ENCODE data around the gene C3. TPM values are rescaled to one million over a fixed set of nuclear protein-coding genes. Genes with fewer than 3 reads are reported as not detected.

Gene C3
- polyA plus RNA-seq, 3 donors = 2.4 to 5.3 (median 3.2) TPM

GRCh38 chr19:6733338-6734095, 13.1 kb upstream of the C3 start:
- intact Hi-C loops (cut with micrococcal nuclease) = no loop called here
- H3K79me2 ChIP-seq (ENCODE audit: insufficient read depth, low read length) = peaks cover 14% of the 10 kb centered on the region
- H3K36me3 Mint-ChIP-seq = peaks cover 37 to 59% of the 10 kb centered on the region in 2 donors
- peaks cover 41 to 46% of the 10 kb centered on the region in 2 donors for H3K4me1 ChIP-seq (ENCODE audit: control insufficient read depth in 1 of 2, insufficient read depth in 2 of 2, low read length in 2 of 2)
- peaks cover 0 to 3% (median 0%) of the 10 kb centered on the region in 7 donors for H3K9me3 Mint-ChIP-seq
- DNase-seq = no peak
- no peak for TF ChIP-seq CTCF (IDR thresholded peaks at IDR 0.05)
- no peak overlapping the region for H3K27ac ChIP-seq (ENCODE audit: low read depth in 1 of 2, low read length in 2 of 2)
- H3K4me3 ChIP-seq (replicated peaks in 1 of 3; ENCODE audit: low read depth in 2 of 3, low read length in 3 of 3) = no peak overlapping the region
- H3K27me3 Mint-ChIP-seq (ENCODE audit: low read depth in 3 of 3) = peaks cover 0 to 2% (median 0%) of the 10 kb centered on the region in 3 donors
- H2AFZ ChIP-seq (ENCODE audit: insufficient read depth, low read depth, low read length, poor library complexity, severe bottlenecking) = no peak overlapping the region
- peaks cover 11% of the 10 kb centered on the region for H4K20me1 ChIP-seq (ENCODE audit: insufficient read depth, low read length)
- H3K4me3 Mint-ChIP-seq = no peak overlapping the region
- peaks cover 29 to 45% of the 10 kb centered on the region in 2 donors for H3K36me3 ChIP-seq (replicated peaks in 1 of 2; ENCODE audit: control insufficient read depth in 1 of 2, insufficient read depth in 2 of 2, low read length in 2 of 2)
- H3K4me1 Mint-ChIP-seq = peaks cover 36% of the 10 kb centered on the region
- H3K27ac Mint-ChIP-seq = peak overlapping the region in 1 of 7 donors; percentile 5
- no peak overlapping the region for H3K9ac ChIP-seq (ENCODE audit: insufficient read depth, low read length, poor library complexity, severe bottlenecking)
- no peaks in the 10 kb centered on the region for H3K27me3 ChIP-seq (ENCODE audit: control insufficient read depth in 2 of 2, insufficient read depth in 2 of 2, low read length in 2 of 2)
- WGBS (ENCODE audit: insufficient coverage) = 97% methylated on average over 25 of the region's 29 CpGs
- no peaks in the 10 kb centered on the region for H3K9me3 ChIP-seq (replicated peaks in 1 of 2; ENCODE audit: control insufficient read depth in 1 of 2, insufficient read depth in 1 of 2, low read length in 2 of 2)
- H3K4me2 ChIP-seq (replicated peaks; ENCODE audit: extremely low read depth, low read length, poor library complexity, severe bottlenecking) = no peak overlapping the region

GRCh38 chr19:6732803-6733337, 12.4 kb upstream of the C3 start:
- no peak overlapping the region for H3K27ac ChIP-seq (ENCODE audit: low read depth in 1 of 2, low read length in 2 of 2)
- no peak overlapping the region for H2AFZ ChIP-seq (ENCODE audit: insufficient read depth, low read depth, low read length, poor library complexity, severe bottlenecking)
- Mint-ChIP-seq H3K4me3 (no peak overlapping the region), H3K27ac (no peak overlapping the region), H3K4me1 (peaks cover 36% of the 10 kb centered on the region), H3K36me3 (peaks cover 37 to 59% of the 10 kb centered on the region in 2 donors), H3K9me3 (peaks cover 0 to 3% (median 0%) of the 10 kb centered on the region in 7 donors), H3K27me3 (ENCODE audit: low read depth in 3 of 3) (peaks cover 0 to 2% (median 0%) of the 10 kb centered on the region in 3 donors)
- no peaks in the 10 kb centered on the region for H3K27me3 ChIP-seq (ENCODE audit: control insufficient read depth in 2 of 2, insufficient read depth in 2 of 2, low read length in 2 of 2)
- H3K4me2 ChIP-seq (replicated peaks; ENCODE audit: extremely low read depth, low read length, poor library complexity, severe bottlenecking) = no peak overlapping the region
- H3K79me2 ChIP-seq (ENCODE audit: insufficient read depth, low read length) = peaks cover 14% of the 10 kb centered on the region
- no peak for TF ChIP-seq CTCF (IDR thresholded peaks at IDR 0.05)
- H3K9me3 ChIP-seq (replicated peaks in 1 of 2; ENCODE audit: control insufficient read depth in 1 of 2, insufficient read depth in 1 of 2, low read length in 2 of 2) = no peaks in the 10 kb centered on the region
- DNase-seq = no peak
- peaks cover 11% of the 10 kb centered on the region for H4K20me1 ChIP-seq (ENCODE audit: insufficient read depth, low read length)
- intact Hi-C loops (cut with micrococcal nuclease) = no loop called here
- peaks cover 29 to 45% of the 10 kb centered on the region in 2 donors for H3K36me3 ChIP-seq (replicated peaks in 1 of 2; ENCODE audit: control insufficient read depth in 1 of 2, insufficient read depth in 2 of 2, low read length in 2 of 2)
- 94% methylated on average over 21 of the region's 21 CpGs for WGBS (ENCODE audit: insufficient coverage)
- H3K9ac ChIP-seq (ENCODE audit: insufficient read depth, low read length, poor library complexity, severe bottlenecking) = no peak overlapping the region
- H3K4me1 ChIP-seq (ENCODE audit: control insufficient read depth in 1 of 2, insufficient read depth in 2 of 2, low read length in 2 of 2) = peaks cover 41 to 46% of the 10 kb centered on the region in 2 donors
- H3K4me3 ChIP-seq (replicated peaks in 1 of 3; ENCODE audit: low read depth in 2 of 3, low read length in 3 of 3) = no peak overlapping the region

Data from CD14-positive monocyte (primary cell).